ENCODE results near the gene ANKRD33B. TPM values are rescaled to one million over a fixed set of nuclear protein-coding genes. Genes with fewer than 3 reads are reported as not detected.

ANKRD33B gene
- polyA plus RNA-seq, 1 experiment, result 3.4 TPM

GRCh38 chr5:10647640-10648039 lies 83.8 kb downstream of the ANKRD33B start:
- no peak overlapping the region for H3K4me3 ChIP-seq (ENCODE audit: low read depth, low read length)
- peaks cover 4% of the 10 kb centered on the region for H3K36me3 ChIP-seq (ENCODE audit: control insufficient read depth, insufficient read depth, low read length)
- no peak for TF ChIP-seq CTCF (IDR thresholded peaks at IDR 0.05; ENCODE audit: insufficient read depth, low read depth, low read length)
- ChIA-PET POLR2A (no interaction called here), CTCF (interaction anchor here (2.6 kb wide), 1 partner anchor 21 kb away, joined by 10 read pairs; no protein-coding TSS in a partner anchor)
- H3K27me3 ChIP-seq (ENCODE audit: control insufficient read depth, insufficient read depth, low read length), result no peaks in the 10 kb centered on the region
- no peak for DNase-seq (ENCODE audit: low read depth)

DNA sequence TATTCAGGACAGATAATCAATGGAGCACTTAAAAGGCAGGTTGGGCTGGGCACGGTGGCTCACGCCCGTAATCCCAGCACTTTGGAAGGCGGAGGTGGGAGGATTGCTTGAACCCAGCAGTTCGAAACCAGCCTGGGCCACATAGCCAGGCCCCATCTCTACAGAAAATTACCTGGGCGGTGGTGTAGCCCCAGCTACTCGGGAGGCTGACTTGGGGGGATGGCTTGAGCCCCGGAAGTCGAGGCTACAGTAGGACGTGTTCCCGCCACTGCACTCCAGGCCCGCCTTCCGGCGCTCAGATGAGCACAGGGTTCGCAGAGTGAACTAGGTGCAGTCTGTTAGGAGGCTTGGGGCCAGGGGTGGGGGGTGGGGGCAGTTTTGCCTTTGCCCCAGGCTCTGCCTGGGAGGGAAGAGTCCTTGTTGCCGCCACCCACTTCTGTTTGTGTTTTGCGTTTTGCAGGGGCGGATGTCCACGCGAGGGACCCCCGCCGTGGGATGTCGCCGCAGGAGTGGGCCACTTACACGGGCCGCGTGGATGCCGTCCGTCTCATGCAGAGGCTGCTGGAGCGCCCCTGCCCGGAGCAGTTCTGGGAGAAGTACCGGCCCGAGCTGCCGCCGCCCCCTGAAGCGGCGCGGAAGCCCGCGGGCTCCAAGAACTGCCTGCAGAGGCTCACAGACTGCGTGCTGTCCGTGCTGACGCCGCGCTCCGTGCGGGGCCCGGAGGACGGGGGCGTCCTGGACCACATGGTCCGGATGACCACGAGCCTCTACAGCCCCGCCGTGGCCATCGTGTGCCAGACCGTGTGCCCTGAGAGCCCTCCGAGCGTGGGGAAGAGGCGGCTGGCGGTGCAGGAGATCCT lies 85.2 kb downstream of the ANKRD33B start:
- Histone ChIP-seq H3K36me3 (ENCODE audit: control insufficient read depth, insufficient read depth, low read length) (peaks cover 9% of the 10 kb centered on the region), H3K4me3 (ENCODE audit: low read depth, low read length) (no peak overlapping the region), H3K27me3 (ENCODE audit: control insufficient read depth, insufficient read depth, low read length) (no peaks in the 10 kb centered on the region)
- ChIA-PET CTCF (interaction anchor here (2.6 kb wide), 1 partner anchor 22 kb away, joined by 10 read pairs; no protein-coding TSS in a partner anchor), POLR2A (no interaction called here)
- no peak for DNase-seq (ENCODE audit: low read depth)
- TF ChIP-seq CTCF (IDR thresholded peaks at IDR 0.05; ENCODE audit: insufficient read depth, low read depth, low read length), result no peak

DNA sequence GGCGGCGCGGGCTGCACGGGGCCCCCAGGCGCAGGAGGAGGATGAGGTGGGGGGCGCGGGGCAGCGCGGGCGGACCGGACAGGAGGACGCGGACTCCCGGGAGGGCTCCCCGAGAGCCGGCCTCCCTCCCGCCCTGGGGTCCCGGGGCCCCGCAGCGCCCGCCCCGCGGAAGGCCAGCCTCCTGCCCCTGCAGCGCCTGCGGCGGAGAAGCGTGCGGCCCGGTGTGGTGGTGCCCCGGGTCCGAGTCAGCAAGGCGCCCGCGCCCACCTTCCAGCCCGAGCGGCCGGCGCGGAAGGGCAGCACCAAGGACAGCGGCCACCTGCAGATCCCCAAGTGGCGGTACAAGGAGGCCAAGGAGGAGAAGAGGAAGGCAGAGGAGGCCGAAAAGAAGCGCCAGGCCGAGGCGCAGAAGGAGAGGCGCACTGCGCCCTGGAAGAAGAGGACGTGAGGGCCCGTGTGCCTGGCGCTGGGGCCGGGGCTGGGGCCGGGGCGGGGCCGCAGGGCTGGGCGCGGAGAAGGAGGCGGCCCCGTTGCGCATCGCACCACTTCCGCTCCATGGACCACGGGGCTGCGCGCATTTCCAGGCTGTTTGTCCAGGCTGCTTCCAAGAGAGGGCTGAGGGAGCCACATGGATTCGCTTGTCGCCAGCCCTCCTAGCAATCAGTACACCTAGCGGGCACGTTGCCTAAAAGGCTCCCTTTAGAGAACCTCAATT lies 86.0 kb downstream of the ANKRD33B start:
- Histone ChIP-seq H3K4me3 (ENCODE audit: low read depth, low read length) (no peak overlapping the region), H3K27me3 (ENCODE audit: control insufficient read depth, insufficient read depth, low read length) (no peaks in the 10 kb centered on the region), H3K36me3 (ENCODE audit: control insufficient read depth, insufficient read depth, low read length) (peaks cover 10% of the 10 kb centered on the region)
- no peak for TF ChIP-seq CTCF (IDR thresholded peaks at IDR 0.05; ENCODE audit: insufficient read depth, low read depth, low read length)
- DNase-seq (ENCODE audit: low read depth), result no peak
- ChIA-PET POLR2A (no interaction called here), CTCF (no interaction called here)

- DNase-seq (ENCODE audit: low read depth), result no peak
- no peaks in the 10 kb centered on the region for H3K27me3 ChIP-seq (ENCODE audit: control insufficient read depth, insufficient read depth, low read length)
- no peak for TF ChIP-seq CTCF (IDR thresholded peaks at IDR 0.05; ENCODE audit: insufficient read depth, low read depth, low read length)
- CTCF ChIA-PET, result interaction anchor here (1.2 to 1.4 kb wide), 2 partner anchors 24 to 26 kb away, joined by 3 read pairs; no protein-coding TSS in a partner anchor
- peaks cover 12% of the 10 kb centered on the region for H3K36me3 ChIP-seq (ENCODE audit: control insufficient read depth, insufficient read depth, low read length)
- POLR2A ChIA-PET, result no interaction called here
- H3K4me3 ChIP-seq (ENCODE audit: low read depth, low read length), result no peak overlapping the region
These were observed 88.3 kb downstream of the ANKRD33B start for GRCh38 chr5:10652151-10652550.

DNA sequence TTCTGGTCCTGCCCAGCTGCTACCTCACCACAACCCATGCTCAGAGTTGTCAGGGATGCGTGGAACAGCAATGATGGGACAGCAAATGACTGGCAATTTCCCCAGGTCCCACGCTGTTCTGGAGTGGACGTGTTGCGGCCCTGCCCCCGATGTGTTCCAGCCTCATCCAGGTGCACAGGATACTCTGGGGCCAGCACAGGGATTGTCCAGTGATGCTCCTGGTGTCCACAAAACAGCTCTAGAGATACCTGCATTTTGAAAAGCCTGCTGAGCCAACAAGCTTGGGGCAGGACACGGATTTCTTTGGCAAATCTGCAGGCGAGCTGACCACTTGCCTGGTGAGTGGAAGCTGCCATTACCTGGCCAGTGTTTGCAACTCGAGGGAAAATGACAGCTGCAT lies 88.7 kb downstream of the ANKRD33B start:
- no peak for DNase-seq (ENCODE audit: low read depth)
- H3K27me3 ChIP-seq (ENCODE audit: control insufficient read depth, insufficient read depth, low read length), result no peaks in the 10 kb centered on the region
- no peak for TF ChIP-seq CTCF (IDR thresholded peaks at IDR 0.05; ENCODE audit: insufficient read depth, low read depth, low read length)
- H3K36me3 ChIP-seq (ENCODE audit: control insufficient read depth, insufficient read depth, low read length), result peaks cover 12% of the 10 kb centered on the region
- POLR2A ChIA-PET, result no interaction called here
- H3K4me3 ChIP-seq (ENCODE audit: low read depth, low read length), result no peak overlapping the region
- CTCF ChIA-PET, result interaction anchor here (1.2 to 1.4 kb wide), 2 partner anchors 25 to 27 kb away, joined by 3 read pairs; no protein-coding TSS in a partner anchor
